Measurements from ENCODE around the gene NCOR2.
"Not testable (repeated sequence)": the region's sequence is repeated elsewhere in the genome, so short reads cannot be mapped to it uniquely, and the experiment has no call there.

The NCOR2 gene

GRCh38 chr12:124601706-124602105 lies 34.3 kb upstream of the NCOR2 start:
- no peak overlapping the region for H3K4me3 ChIP-seq (ENCODE audit: low read depth, low read length)

GRCh38 chr12:124599074-124599999 lies 31.9 kb upstream of the NCOR2 start:
- H3K4me3 ChIP-seq (ENCODE audit: low read depth, low read length), result no peak overlapping the region

DNA sequence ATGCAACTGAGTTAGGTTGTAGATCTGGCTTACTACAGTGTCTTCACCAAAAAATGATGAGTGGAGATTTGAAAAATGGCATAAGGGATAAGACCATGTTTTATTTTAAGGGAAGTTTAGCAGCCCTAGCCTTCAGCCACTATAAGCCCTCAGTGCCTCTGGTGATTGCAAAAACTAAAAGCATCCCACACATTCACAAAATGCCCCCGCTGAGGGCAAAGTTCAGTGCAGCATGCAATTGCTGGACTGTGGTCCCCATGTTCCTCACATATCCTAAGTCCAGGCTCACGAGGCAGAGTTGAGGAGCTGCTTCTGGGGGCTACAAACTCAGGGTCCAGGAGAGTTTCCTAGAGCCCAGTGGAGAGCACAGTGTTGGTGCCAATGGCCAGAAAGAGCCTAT lies 29.6 kb upstream of the NCOR2 start:
- H3K4me3 ChIP-seq (ENCODE audit: low read depth, low read length), result no peak overlapping the region

DNA sequence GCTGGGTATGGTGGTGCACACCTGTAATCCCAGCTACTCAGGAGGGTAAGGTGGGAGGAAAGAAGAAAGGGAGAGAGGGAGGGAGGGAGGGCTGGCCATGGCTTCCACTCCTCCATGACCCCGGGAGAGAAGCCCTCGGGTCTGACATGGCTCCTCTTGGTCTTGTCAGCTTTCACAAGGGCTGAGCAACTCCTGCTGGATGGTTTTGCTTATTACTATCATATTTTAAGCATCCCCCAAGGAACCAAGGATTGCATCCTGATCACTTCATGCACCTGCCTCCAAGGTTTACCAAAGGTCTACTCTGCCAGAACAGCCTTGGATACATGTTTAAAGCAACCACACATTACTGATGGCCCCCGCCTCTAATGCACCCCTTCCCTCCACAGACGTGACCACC lies 28.0 kb upstream of the NCOR2 start:
- H3K4me3 ChIP-seq (ENCODE audit: low read depth, low read length), result no peak overlapping the region

DNA sequence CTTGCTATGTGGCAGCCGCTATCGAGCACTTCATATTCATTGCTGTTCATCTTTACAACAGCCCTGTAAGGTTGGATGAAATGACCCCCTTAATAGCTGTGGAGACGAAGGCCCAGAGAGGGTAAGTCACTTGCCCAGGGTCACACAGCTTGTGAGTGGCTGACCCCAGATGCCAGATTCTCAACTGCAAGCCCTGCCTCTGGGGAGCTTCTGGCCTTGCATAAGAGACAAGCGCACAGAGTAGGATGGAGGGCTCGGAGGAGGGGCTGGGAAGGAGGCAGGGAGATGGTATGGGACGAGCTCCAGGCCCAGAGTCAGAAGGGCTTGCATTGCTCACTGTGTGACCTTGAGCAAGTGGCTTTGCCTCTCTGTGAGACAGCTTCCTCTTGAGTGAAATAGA lies 27.4 kb upstream of the NCOR2 start:
- H3K4me3 ChIP-seq (ENCODE audit: low read depth, low read length), result no peak overlapping the region

DNA sequence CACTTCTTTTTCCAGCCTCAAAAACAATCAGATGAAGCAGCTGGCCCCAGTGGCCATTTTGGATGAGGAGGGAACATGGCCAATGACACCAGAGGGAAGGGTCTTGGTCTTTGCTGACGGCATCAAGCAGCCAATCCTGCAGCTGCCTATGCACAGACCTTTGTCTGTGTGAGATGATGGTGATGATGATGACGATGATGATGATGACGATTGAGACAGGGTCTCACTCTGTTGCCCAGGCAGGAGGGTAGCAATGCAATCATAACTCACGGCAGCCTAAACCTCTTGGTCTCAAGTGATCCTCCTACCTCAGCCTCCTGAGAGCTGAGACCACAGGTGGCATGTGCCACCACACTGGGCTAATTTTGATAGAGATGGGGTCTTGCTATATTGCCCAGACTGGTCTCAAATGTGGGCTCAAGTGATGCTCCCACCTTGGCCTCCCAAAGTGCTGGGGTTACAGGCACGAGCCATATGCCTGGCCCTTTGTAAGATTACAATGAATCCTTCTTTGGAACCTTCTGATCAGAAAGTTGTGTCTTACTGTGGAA lies 26.5 kb upstream of the NCOR2 start:
- H3K4me3 ChIP-seq (ENCODE audit: low read depth, low read length), result no peak overlapping the region

GRCh38 chr12:124593176-124593575 lies 25.8 kb upstream of the NCOR2 start:
- no peak overlapping the region for H3K4me3 ChIP-seq (ENCODE audit: low read depth, low read length)

GRCh38 chr12:124592481-124593160 lies 25.2 kb upstream of the NCOR2 start:
- no peak overlapping the region for H3K4me3 ChIP-seq (ENCODE audit: low read depth, low read length)

DNA sequence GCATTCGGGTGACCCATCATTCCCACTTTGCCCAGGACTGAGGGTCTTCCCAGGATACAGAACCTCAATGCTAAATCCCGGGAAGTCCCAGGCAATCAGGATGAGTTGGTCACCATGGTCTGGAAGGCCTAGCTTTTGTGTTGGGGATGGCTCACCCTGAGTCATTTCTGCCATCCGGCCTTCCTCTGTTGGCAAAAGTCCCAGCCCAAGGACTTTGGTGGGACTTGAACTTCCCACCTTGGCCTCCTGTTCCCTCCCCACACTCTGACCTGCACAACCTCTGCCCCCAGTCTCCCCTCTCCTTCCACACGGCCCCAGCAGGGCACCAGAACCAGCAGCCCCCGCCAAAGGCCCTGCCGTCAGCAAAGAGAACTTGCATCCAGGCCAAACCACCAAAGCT lies 24.6 kb upstream of the NCOR2 start:
- H3K4me3 ChIP-seq (ENCODE audit: low read depth, low read length), result no peak overlapping the region

- no peak overlapping the region for H3K4me3 ChIP-seq (ENCODE audit: low read depth, low read length)
Measured at GRCh38 chr12:124590447-124590846, 23.0 kb upstream of the NCOR2 start.

DNA sequence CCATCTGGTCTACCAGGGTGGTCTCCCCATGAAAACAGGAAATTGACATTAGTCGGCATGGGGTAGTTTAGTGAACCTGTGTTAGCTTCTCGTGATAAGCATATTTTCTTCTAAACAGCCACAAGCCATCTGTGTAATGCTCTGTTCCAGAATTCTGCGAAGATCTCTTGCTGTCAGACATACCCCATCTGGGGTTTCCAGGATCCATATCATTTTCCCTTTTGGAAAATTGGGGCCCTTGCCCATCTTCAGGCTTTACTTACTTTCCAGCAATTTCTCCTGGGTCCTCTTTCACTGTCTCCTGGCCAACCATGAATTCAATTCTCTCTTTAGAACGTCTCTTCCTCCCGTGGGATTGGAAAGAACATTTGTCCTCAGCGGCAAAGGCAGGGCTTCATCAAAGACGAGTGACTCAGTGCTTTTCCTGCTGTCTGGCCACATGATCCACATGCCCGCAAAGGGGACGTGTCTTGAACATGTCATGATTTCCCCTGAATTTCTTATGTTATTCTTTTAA lies 21.4 kb upstream of the NCOR2 start:
- no peak overlapping the region for H3K4me3 ChIP-seq (ENCODE audit: low read depth, low read length)

DNA sequence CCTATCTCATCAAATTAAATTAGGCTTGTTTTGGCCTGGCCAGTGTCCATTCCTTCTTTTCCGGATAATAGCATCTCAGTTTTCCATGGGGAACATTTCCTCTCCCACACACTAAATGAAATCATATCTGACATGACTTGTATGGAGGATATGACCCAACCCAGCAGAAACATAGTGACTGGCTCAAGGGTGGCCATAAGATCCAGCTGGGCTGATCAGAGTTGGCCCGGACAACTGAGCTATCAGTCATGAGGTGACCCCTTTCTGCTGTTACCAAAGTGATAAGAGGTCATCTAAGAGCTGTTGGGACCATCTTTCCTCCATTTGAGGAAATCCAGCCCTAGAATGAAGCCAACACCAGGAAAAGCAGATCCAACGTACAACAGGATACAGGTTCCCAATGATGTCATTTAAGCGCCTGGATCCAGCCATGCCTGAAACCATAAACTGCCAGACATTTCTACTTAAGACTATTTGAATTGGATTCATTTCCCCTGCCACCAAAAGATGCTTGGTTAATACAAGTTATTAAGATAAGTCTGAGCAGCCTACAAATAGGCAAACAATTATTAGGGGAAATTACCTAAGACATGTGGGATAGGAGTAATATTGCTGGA lies 20.7 kb upstream of the NCOR2 start:
- no peak overlapping the region for H3K4me3 ChIP-seq (ENCODE audit: low read depth, low read length)

DNA sequence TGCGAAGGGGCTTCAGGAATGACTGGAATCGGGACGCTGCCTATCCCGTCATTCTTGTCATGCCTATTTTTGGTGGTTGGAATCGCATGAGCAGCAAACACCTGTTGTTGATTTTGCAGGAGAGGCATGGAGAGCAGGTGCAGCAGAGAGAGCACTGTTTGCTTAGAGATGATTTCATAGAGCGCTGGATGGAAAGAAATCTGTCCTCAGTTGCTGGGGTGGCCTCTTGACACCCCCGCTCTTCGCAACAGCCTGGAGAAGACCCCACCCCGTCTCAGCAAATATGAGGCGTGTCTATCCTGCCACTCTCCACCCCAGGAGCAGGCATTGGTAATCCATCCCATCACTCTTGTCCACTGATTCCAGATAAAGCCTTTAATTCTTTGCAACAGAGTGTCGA lies 19.3 kb upstream of the NCOR2 start:
- H3K4me3 ChIP-seq (ENCODE audit: low read depth, low read length), result no peak overlapping the region

- not testable (repeated sequence) for H3K4me3 ChIP-seq (ENCODE audit: low read depth, low read length)
Measured at GRCh38 chr12:124584494-124584893, 17.1 kb upstream of the NCOR2 start.

DNA sequence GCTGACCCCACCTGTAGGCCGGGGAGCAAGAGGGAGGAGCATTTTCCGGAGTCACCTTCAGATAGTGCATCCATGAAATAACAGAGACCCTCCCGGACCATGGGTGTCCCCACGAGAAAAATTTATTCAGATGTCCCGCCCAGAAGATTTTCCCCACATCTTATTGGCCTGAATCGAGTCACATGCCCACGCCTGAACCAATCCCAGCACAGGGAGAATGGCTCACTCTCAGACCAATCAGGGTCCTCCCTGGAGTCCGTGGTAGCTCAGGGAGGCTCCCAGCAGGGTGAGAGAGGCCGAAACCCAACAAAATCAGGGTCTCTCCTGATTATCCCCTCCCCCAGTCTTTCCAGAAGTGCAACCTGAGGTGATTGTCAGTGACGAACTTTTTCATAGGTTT lies 16.4 kb upstream of the NCOR2 start:
- no peak overlapping the region for H3K4me3 ChIP-seq (ENCODE audit: low read depth, low read length)

- no peak overlapping the region for H3K4me3 ChIP-seq (ENCODE audit: low read depth, low read length)
Measured at GRCh38 chr12:124582108-124582424, 14.7 kb upstream of the NCOR2 start.

- no peak overlapping the region for H3K4me3 ChIP-seq (ENCODE audit: low read depth, low read length)
Measured at GRCh38 chr12:124581307-124582107, 14.1 kb upstream of the NCOR2 start.

DNA sequence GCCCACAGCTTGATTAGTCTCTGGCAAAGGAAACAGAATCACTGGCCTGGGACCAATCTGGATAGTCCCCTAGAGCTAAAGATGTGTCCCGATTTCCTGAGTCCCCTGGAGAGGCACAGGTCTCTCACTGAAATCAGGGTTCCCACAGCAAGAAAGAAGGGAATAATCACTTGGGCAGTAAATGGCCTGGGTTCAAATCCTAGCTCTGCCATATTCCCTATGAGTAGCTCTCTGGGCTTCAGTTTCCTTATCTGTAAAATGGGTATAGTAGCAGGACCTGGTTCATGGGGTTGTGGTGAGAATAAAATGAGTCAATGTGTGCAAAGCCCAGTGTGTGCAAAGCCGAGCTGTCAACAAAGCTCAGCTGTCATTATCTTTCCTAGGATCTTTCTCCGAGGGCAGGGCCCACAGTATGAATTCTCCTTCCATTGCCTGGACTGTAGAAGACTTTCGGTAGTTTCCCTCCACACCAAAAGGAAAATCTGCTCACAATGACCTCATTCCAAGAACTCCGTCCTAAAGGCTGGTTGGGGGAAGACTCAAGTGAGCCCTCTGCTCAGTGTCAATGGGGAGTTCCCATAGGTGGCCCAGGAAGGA lies 12.6 kb upstream of the NCOR2 start:
- H3K4me3 ChIP-seq (ENCODE audit: low read depth, low read length), result no peak overlapping the region

GRCh38 chr12:124578854-124579253 lies 11.4 kb upstream of the NCOR2 start:
- no peak overlapping the region for H3K4me3 ChIP-seq (ENCODE audit: low read depth, low read length)

DNA sequence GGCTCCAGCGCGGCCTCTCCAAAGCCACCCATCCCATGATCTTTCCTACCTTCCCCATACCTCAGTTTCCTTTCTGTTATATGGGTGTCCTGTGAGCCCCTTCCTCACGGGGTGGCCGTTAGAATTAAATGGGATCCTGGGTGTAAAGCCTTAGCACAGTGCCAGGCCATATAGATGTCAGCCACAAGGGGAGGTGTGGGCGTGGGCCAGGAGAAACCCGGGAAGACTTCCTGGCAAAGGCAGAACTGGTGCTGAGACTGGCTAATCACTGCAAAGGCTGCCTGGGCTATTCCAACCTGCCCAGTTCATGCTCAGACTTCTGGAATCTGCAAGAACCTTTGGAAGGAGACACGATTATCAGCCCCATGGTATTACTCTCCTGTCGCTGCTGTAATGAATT lies 11.0 kb upstream of the NCOR2 start:
- no peak overlapping the region for H3K4me3 ChIP-seq (ENCODE audit: low read depth, low read length)
